H1 (cell line): Measurements from ENCODE around the gene ZNF625. TPM values are rescaled to one million over a fixed set of nuclear protein-coding genes. Genes with fewer than 3 reads are reported as not detected.

Experiments
- ASH2L ChIP-seq: fragments of 200-600, 300-600 bp; sonication (generic); IDR thresholded peaks from one replicate; pipeline ENCODE4 v1.7.1; 2017; ENCODE audit warnings: low read length
- BACH1 ChIP-seq: IDR thresholded peaks from 2 replicates; pipeline ENCODE4 v1.6.1; 2012; ENCODE audit warnings: low read length, improper control_type of control experiment
- BCL11A ChIP-seq, 2 experiments: IDR thresholded peaks; one replicate each; pipeline ENCODE4 v1.6.1; 2011; ENCODE audit warnings: low read depth in 2 of 2, low read length in 2 of 2, mild to moderate bottlenecking in 2 of 2
- CHD7 ChIP-seq: fragments of 300-600 bp; sonication (generic); IDR thresholded peaks from 2 replicates; pipeline ENCODE4 v1.7.1; 2012; ENCODE audit warnings: low read length, moderate library complexity, mild to moderate bottlenecking, inconsistent platforms; ENCODE audit not compliant: insufficient replicate concordance
- CTBP2 ChIP-seq: IDR thresholded peaks from 2 replicates; pipeline ENCODE4 v1.7.0; 2011; ENCODE audit warnings: borderline replicate concordance, mild to moderate bottlenecking, moderate library complexity, mixed read lengths, low read length; ENCODE audit not compliant: insufficient read depth, insufficient read length
- GABPA ChIP-seq: IDR thresholded peaks from 2 replicates; pipeline ENCODE4 v1.6.1; 2011; ENCODE audit warnings: mild to moderate bottlenecking, low read length, moderate library complexity, borderline replicate concordance; ENCODE audit not compliant: insufficient read depth
- GTF2F1 ChIP-seq: IDR thresholded peaks from 2 replicates; pipeline ENCODE4 v1.6.1; 2012; ENCODE audit warnings: low read depth, low read length, improper control_type of control experiment, borderline replicate concordance
- KDM1A ChIP-seq: fragments of 200-600, 300-600 bp; sonication (generic); IDR thresholded peaks from 2 replicates; pipeline ENCODE4 v1.7.1; 2016; ENCODE audit warnings: mild to moderate bottlenecking, low read length, borderline replicate concordance
- RXRA ChIP-seq: IDR thresholded peaks from 2 replicates; pipeline ENCODE4 v1.6.1; 2011; ENCODE audit warnings: low read depth, mild to moderate bottlenecking, low read length, moderate library complexity; ENCODE audit not compliant: insufficient read depth
- SP1 ChIP-seq: IDR thresholded peaks from 2 replicates; pipeline ENCODE4 v1.6.1; 2011; ENCODE audit warnings: low read depth, low read length
- SP4 ChIP-seq: IDR thresholded peaks from 2 replicates; pipeline ENCODE4 v1.6.1; 2012; ENCODE audit warnings: low read length, inconsistent platforms
- TAF1 ChIP-seq: IDR thresholded peaks from 2 replicates; pipeline ENCODE4 v1.6.1; 2011; ENCODE audit warnings: mild to moderate bottlenecking, low read depth, low read length
- TEAD4 ChIP-seq: IDR thresholded peaks from 2 replicates; pipeline ENCODE4 v1.6.1; 2012; ENCODE audit warnings: low read depth, low read length, inconsistent platforms, mixed read lengths
- polyA plus RNA-seq, 7 experiments: library from polyadenylated mRNA; depleted of rRNA in 3 of 7; stranded (reverse) in 5 of 7; unstranded in 2 of 7; fragments of >200 nt in 5 of 7; fragments of 200-250 nt in 2 of 7; gene quantifications; 1 replicate in 5 of 7; 2 replicates in 1 of 7; 4 replicates in 1 of 7; pipeline versions ENCODE4 v1.2.1 to v1.2.3, GENCODE V29; 2011 to 2013; ENCODE audit warnings: missing spikeins in 2 of 7, mixed read lengths in 2 of 7
- total RNA-seq: library from RNA; stranded (reverse); fragmentation: NEBNext Ultra II Directional; extraction: Animal tissue kit (Norgen Biotek cat#: 25700); gene quantifications from 2 replicates; pipeline ENCODE4 v1.2.1, GENCODE V29; 2021

Gene ZNF625
- total and polyA plus RNA-seq, 2 of the 8 experiments (the other 6 are each of a cell fraction or from before 2014, with no cell fraction given) = 2.5 to 26.8 TPM

- TF ChIP-seq CHD7 (no peak), GTF2F1 (no peak), CTBP2 (no peak), ASH2L (no peak), SP1 (no peak), SP4 (no peak), TAF1 (no peak), KDM1A (no peak), RXRA (no peak), TEAD4 (no peak), BCL11A (IDR thresholded peaks at IDR 0.05; ENCODE audit: low read depth in 2 of 2, low read length in 2 of 2) (no peak), BACH1 (no peak), GABPA (no peak)
Measured at GRCh38 chr19:12141405-12141736, 15.2 kb downstream of the ZNF625 start (continued).
